OCI-LY1 (cell line): ENCODE data around the gene CYB5RL.

Experiments used
- H2AFZ ChIP-seq: fragments of 200-600 bp; sonication (generic), shearing (Covaris generic); 2 replicates; pipeline ENCODE4 v1.6.0; 2014; ENCODE audit warnings: antibody characterized with exemption, mild to moderate bottlenecking, low read length
- H3F3A ChIP-seq: fragments of 200-600 bp; sonication (generic), shearing (Covaris generic); 2 replicates; pipeline ENCODE4 v1.6.0; 2014; ENCODE audit warnings: mild to moderate bottlenecking, antibody characterized with exemption, low read length, moderate library complexity; ENCODE audit not compliant: insufficient read depth
- H3K27ac ChIP-seq: fragments of 200-600 bp; sonication (generic); 2 replicates; pipeline ENCODE4 v1.5.1; 2014; ENCODE audit warnings: low read length, mixed run types, mild to moderate bottlenecking, low read depth; ENCODE audit not compliant: poor library complexity, severe bottlenecking
- H3K27me3 ChIP-seq: fragments of 200-600 bp; sonication (generic); 2 replicates; pipeline ENCODE4 v1.6.0; 2014; ENCODE audit warnings: antibody characterized with exemption, mild to moderate bottlenecking, low read length, moderate library complexity; ENCODE audit not compliant: insufficient read depth
- H3K36me3 ChIP-seq: fragments of 200-600 bp; sonication (generic); 2 replicates; pipeline ENCODE4 v1.6.1; 2014; ENCODE audit warnings: mild to moderate bottlenecking, antibody characterized with exemption, low read length, moderate library complexity, mixed read lengths; ENCODE audit not compliant: insufficient read depth
- H3K4me1 ChIP-seq: fragments of 200-600 bp; sonication (generic); 2 replicates; pipeline ENCODE4 v1.5.1; 2014; ENCODE audit warnings: mild to moderate bottlenecking, low read length, moderate library complexity; ENCODE audit not compliant: insufficient read depth, severe bottlenecking
- H3K4me2 ChIP-seq: fragments of 200-600 bp; sonication (generic), shearing (Covaris generic); 2 replicates; pipeline ENCODE4 v1.6.1; 2014; ENCODE audit warnings: low read length
- H3K4me3 ChIP-seq: fragments of 200-600 bp; sonication (generic); 2 replicates; pipeline ENCODE4 v1.5.1; 2014; ENCODE audit warnings: low read length, low read depth, mild to moderate bottlenecking, mixed read lengths; ENCODE audit not compliant: poor library complexity, severe bottlenecking
- H3K79me2 ChIP-seq: fragments of 200-600 bp; shearing (Covaris generic); 2 replicates; pipeline ENCODE4 v1.6.1; 2016; ENCODE audit warnings: mixed run types, low read length, mixed read lengths; ENCODE audit not compliant: insufficient read depth
- H3K9ac ChIP-seq: fragments of 200-600 bp; sonication (generic), shearing (Covaris generic); 2 replicates; pipeline ENCODE4 v1.6.1; 2014; ENCODE audit warnings: mild to moderate bottlenecking, low read length, mixed read lengths
- H3K9me2 ChIP-seq: fragments of 200-600 bp; sonication (generic), shearing (Covaris generic); 2 replicates; pipeline ENCODE4 v1.6.1; 2014; ENCODE audit warnings: low read depth, mild to moderate bottlenecking, low read length, mixed read lengths
- H3K9me3 ChIP-seq: fragments of 200-600 bp; shearing (Covaris generic); 2 replicates; pipeline ENCODE4 v1.6.1; 2014; ENCODE audit warnings: low read length, mixed read lengths
- H4K20me1 ChIP-seq: fragments of 200-600 bp; sonication (generic), shearing (Covaris generic); 2 replicates; pipeline ENCODE4 v1.6.0; 2016; ENCODE audit warnings: mild to moderate bottlenecking, low read length; ENCODE audit not compliant: insufficient read depth
- EZH2 ChIP-seq: fragments of 200-600 bp; sonication (generic), shearing (Covaris generic); IDR thresholded peaks from 2 replicates; pipeline ENCODE4 v1.8.0; 2017; ENCODE audit warnings: borderline replicate concordance, mixed run types, mild to moderate bottlenecking, antibody characterized with exemption, low read length, moderate library complexity, mixed read lengths
- TF ChIP-seq, protein P1 (sequence below): fragments of 200-600 bp; sonication (generic), shearing (Covaris generic); IDR thresholded peaks from 2 replicates; pipeline ENCODE4 v1.5.1; 2017; ENCODE audit warnings: mild to moderate bottlenecking, antibody characterized with exemption, low read length, moderate library complexity, mixed read lengths

CYB5RL gene

DNA sequence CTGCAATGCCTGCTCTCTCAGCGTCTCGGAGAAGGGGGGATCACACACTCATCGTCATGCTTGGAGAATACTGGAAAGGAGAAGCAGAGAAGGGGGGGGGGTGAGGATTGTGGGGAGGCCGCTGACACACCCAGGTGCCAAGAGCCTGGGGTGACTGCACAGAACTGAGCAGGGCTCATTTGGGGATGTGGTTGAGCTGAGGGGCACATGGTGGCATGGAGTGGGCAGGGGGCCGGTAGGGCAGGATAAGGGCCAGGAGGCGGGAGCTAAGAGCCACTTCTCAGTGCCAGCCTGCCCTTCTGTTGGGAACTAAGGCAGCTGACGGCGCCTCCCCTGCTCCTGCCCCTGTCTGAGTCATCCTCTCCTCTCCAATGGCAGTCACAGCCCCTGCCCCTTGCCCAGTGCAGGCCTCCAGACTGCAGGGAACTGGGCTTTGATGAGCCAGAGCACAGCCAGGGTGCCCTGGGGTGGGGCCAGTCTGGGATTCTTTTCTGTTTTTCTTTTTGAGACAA lies 27.3 kb upstream of the CYB5RL start:
- Histone ChIP-seq H3K79me2 (no peaks in the 10 kb centered on the region), H3K9me2 (no peaks in the 10 kb centered on the region), H3F3A (no peaks in the 10 kb centered on the region), H3K27me3 (no peaks in the 10 kb centered on the region), H3K9me3 (no peaks in the 10 kb centered on the region), H3K9ac (no peak overlapping the region), H3K4me2 (no peak overlapping the region), H3K27ac (no peak overlapping the region), H3K4me3 (no peak overlapping the region), H4K20me1 (no peaks in the 10 kb centered on the region), H2AFZ (no peak overlapping the region), H3K36me3 (no peaks in the 10 kb centered on the region), H3K4me1 (no peaks in the 10 kb centered on the region)
- no peak for TF ChIP-seq EZH2
- TF ChIP-seq, protein P1, sequence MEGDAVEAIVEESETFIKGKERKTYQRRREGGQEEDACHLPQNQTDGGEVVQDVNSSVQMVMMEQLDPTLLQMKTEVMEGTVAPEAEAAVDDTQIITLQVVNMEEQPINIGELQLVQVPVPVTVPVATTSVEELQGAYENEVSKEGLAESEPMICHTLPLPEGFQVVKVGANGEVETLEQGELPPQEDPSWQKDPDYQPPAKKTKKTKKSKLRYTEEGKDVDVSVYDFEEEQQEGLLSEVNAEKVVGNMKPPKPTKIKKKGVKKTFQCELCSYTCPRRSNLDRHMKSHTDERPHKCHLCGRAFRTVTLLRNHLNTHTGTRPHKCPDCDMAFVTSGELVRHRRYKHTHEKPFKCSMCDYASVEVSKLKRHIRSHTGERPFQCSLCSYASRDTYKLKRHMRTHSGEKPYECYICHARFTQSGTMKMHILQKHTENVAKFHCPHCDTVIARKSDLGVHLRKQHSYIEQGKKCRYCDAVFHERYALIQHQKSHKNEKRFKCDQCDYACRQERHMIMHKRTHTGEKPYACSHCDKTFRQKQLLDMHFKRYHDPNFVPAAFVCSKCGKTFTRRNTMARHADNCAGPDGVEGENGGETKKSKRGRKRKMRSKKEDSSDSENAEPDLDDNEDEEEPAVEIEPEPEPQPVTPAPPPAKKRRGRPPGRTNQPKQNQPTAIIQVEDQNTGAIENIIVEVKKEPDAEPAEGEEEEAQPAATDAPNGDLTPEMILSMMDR = no peak

DNA sequence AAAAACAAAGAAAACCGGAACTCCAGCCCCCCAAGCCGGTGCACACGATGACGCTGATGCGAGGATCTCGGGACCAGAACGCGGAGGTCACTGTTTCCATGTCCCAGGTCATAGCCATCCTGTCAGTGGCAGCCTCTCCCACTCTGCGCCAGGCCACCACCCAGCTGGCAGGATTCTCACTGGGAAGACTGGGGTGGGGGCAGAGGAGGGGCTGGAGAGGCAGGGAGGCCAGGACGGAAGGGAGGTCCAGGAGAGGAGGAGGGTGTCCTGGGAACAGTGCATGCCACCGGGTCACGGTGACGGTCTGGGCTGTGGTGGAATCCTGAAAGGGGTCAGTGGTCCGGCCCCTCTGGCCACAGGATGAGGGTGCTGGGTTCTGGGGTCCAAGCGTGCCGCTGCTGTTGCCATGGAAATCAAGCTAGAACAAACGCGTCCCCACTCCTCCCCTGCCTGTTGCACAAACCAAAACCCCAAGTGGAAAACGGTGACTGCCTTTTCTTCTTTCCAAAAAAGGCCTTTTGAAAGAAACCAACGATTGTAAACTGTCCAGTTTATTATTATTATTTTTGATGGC lies 26.2 kb upstream of the CYB5RL start:
- H3F3A ChIP-seq = no peaks in the 10 kb centered on the region
- H3K9me3 ChIP-seq = no peaks in the 10 kb centered on the region
- H3K79me2 ChIP-seq = no peaks in the 10 kb centered on the region
- H3K4me2 ChIP-seq = no peak overlapping the region
- H4K20me1 ChIP-seq = no peaks in the 10 kb centered on the region
- no peaks in the 10 kb centered on the region for H3K4me1 ChIP-seq
- H3K4me3 ChIP-seq = no peak overlapping the region
- no peak overlapping the region for H3K27ac ChIP-seq
- H3K9me2 ChIP-seq = no peaks in the 10 kb centered on the region
- TF ChIP-seq EZH2 = no peak
- TF ChIP-seq, protein P1 = no peak
- no peak overlapping the region for H2AFZ ChIP-seq
- H3K36me3 ChIP-seq = peaks cover 5% of the 10 kb centered on the region; the same call in 1 of the 2 replicates
- H3K9ac ChIP-seq = no peak overlapping the region
- no peaks in the 10 kb centered on the region for H3K27me3 ChIP-seq

DNA sequence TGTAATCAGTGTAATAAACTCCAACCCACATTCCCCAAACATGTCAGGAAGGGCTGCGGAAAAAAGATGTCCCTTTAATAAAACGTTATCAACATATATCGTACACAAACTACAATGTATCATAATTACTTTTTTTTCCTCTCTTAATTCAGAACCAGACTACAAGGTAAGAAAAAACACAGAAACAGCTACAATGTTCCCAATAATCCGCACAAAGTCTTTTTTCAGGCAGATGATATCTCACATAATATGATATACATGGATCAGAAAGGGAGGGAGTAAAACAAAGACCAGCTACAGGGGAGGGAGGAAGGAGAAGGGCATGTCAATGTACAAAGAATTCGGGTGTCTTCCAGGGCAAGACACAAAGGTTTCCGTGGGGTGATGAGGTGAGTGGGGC lies 25.5 kb upstream of the CYB5RL start:
- H3K4me1 ChIP-seq = no peaks in the 10 kb centered on the region
- no peaks in the 10 kb centered on the region for H3K9me3 ChIP-seq
- H3K27ac ChIP-seq = no peak overlapping the region
- no peaks in the 10 kb centered on the region for H3K9me2 ChIP-seq
- no peaks in the 10 kb centered on the region for H3K27me3 ChIP-seq
- peaks cover 11% of the 10 kb centered on the region; the same call in 1 of the 2 replicates for H3K36me3 ChIP-seq
- no peaks in the 10 kb centered on the region for H3K79me2 ChIP-seq
- no peaks in the 10 kb centered on the region for H4K20me1 ChIP-seq
- H3K9ac ChIP-seq = no peak overlapping the region
- no peak overlapping the region for H3K4me3 ChIP-seq
- no peak overlapping the region for H3K4me2 ChIP-seq
- no peaks in the 10 kb centered on the region for H3F3A ChIP-seq
- TF ChIP-seq, protein P1 = no peak
- no peak for TF ChIP-seq EZH2
- H2AFZ ChIP-seq = no peak overlapping the region
